Testis (tissue), 3 donors: ENCODE results near the gene ADH5. TPM values are rescaled to one million over a fixed set of nuclear protein-coding genes. Genes with fewer than 3 reads are reported as not detected.

ENCODE experiments used
- DNase-seq: peaks from one replicate; pipeline ENCODE4 v3.0.0-alpha.2; 2019
- H3K27ac ChIP-seq, 2 donors: fragments of 200-600 bp; sonication (generic); one replicate each; pipeline ENCODE4 v1.5.1; 2019
- H3K27me3 ChIP-seq: fragments of 200-600 bp; sonication (generic); one replicate; pipeline ENCODE4 v1.5.1; 2019
- H3K36me3 ChIP-seq: fragments of 200-600 bp; sonication (generic); one replicate; pipeline ENCODE4 v1.5.1; 2017; ENCODE audit warnings: low read depth; ENCODE audit errors: missing control alignments
- H3K4me1 ChIP-seq: fragments of 200-600 bp; sonication (generic); one replicate; pipeline ENCODE4 v1.5.1; 2019
- H3K4me3 ChIP-seq, 2 donors: fragments of 200-600 bp; sonication (generic); one replicate each; pipeline ENCODE4 v1.5.1; 2017 to 2019
- H3K9me3 ChIP-seq: fragments of 200-600 bp; sonication (generic); one replicate; pipeline ENCODE4 v1.5.1; 2017
- POLR2A ChIP-seq: fragments of 450-650 bp; IDR thresholded peaks from one replicate; pipeline ENCODE4 v1.6.1; 2017; ENCODE audit warnings: antibody characterized with exemption, mild to moderate bottlenecking, moderate library complexity
- WGBS, 2 donors: methylation state at CpG; one replicate each; pipeline ENCODE4 v1.1.5; 2018; 5-methylcytosine and 5-hydroxymethylcytosine counted together
- intact Hi-C: fragments of 100-400 bp; cut with DNase I; formaldehyde crosslinking; loops from one replicate; pipeline ENCODE4 v1.15.1; 2023; ENCODE audit warnings: low total_unique reads
- polyA plus RNA-seq: library from polyadenylated mRNA; stranded (reverse); fragments of 350-450 nt; fragmentation: Illumina TruSeq; extraction: RNeasy Lipid Tissue Mini Kit (QIAGEN cat#74804); gene quantifications from one replicate; pipeline ENCODE4 v1.2.3, GENCODE V29; 2014; ENCODE audit warnings: low read depth, low replicate concordance; ENCODE audit not compliant: insufficient read depth
- total RNA-seq, 2 donors: library from RNA; depleted of rRNA; stranded (reverse); fragments of >200 nt; gene quantifications; one replicate each; pipeline ENCODE4 v1.2.3, GENCODE V29; 2016
- TF ChIP-seq, protein P1 (sequence below), 3 experiments: fragments of 450-650 bp in 2 of 3; fragments of 200-600 bp in 1 of 3; sonication (generic) in 1 of 3; IDR thresholded peaks; one replicate each; pipeline ENCODE4 v1.5.1; 2016 to 2019; ENCODE audit warnings: antibody characterized with exemption in 3 of 3, mild to moderate bottlenecking in 2 of 3, moderate library complexity in 1 of 3

ADH5 gene
- total and polyA plus RNA-seq, 3 donors from 2014 or later: 111 to 122 (median 119) TPM

DNA sequence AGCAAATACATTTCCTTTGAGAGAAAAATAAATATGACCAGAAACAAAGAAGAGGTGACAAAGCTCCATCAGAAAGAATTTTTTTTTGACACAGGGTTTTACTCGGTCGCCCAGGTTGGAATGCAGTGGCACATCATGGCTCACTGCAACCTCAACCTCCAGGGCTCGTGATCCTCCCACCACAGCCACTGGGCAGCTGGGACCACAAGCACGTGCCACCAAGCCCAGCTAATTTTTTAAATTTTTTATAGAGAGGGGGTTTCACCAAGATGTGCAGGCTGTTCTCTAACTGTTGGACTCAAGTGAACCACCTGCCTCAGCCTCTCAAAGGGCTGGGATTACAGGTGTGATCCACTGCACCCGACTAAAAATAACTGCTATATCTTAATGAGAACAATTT is 10.3 kb downstream of the ADH5 start:
- no peak for DNase-seq
- WGBS, 2 donors: 71 to 73% methylated on average over 5 of the region's 5 CpGs
- intact Hi-C loops: no loop called here
- H3K9me3 ChIP-seq: no peaks in the 10 kb centered on the region
- no peaks in the 10 kb centered on the region for H3K36me3 ChIP-seq
- TF ChIP-seq POLR2A: no peak
- TF ChIP-seq, protein P1, sequence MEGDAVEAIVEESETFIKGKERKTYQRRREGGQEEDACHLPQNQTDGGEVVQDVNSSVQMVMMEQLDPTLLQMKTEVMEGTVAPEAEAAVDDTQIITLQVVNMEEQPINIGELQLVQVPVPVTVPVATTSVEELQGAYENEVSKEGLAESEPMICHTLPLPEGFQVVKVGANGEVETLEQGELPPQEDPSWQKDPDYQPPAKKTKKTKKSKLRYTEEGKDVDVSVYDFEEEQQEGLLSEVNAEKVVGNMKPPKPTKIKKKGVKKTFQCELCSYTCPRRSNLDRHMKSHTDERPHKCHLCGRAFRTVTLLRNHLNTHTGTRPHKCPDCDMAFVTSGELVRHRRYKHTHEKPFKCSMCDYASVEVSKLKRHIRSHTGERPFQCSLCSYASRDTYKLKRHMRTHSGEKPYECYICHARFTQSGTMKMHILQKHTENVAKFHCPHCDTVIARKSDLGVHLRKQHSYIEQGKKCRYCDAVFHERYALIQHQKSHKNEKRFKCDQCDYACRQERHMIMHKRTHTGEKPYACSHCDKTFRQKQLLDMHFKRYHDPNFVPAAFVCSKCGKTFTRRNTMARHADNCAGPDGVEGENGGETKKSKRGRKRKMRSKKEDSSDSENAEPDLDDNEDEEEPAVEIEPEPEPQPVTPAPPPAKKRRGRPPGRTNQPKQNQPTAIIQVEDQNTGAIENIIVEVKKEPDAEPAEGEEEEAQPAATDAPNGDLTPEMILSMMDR (IDR thresholded peaks at IDR 0.05): no peak
- H3K27me3 ChIP-seq: no peaks in the 10 kb centered on the region
- H3K4me3 ChIP-seq: no peak overlapping the region
- H3K4me1 ChIP-seq: peaks cover 19% of the 10 kb centered on the region
- H3K27ac ChIP-seq: peak overlapping the region in 1 of 2 donors; percentile 71

DNA sequence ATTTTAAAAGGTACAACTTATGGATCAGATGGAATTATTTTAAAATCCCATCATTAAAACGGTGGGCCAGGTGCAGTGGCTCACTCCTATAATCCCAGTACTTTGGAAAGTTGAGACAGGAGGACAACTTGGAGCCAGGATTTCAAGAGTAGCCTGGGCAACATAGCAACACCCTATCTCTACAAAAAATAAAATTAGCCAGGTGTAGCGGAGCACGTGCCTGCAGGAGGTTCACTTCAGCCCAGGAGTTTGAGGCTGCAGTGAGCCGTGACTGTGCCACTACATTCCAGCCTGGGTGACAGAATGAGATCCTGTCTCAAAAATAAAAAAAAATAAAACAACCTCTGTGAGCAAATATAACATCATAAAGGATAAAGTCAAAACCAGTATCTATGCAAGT is 11.4 kb downstream of the ADH5 start:
- Histone ChIP-seq H3K4me3 (no peak overlapping the region), H3K4me1 (peaks cover 12% of the 10 kb centered on the region), H3K36me3 (no peaks in the 10 kb centered on the region), H3K27me3 (no peaks in the 10 kb centered on the region), H3K27ac (no peak overlapping the region), H3K9me3 (no peaks in the 10 kb centered on the region)
- TF ChIP-seq, protein P1 (IDR thresholded peaks at IDR 0.05): no peak
- TF ChIP-seq POLR2A: no peak
- intact Hi-C loops: no loop called here
- 86 to 89% methylated on average over 4 of the region's 4 CpGs for WGBS, 2 donors
- DNase-seq: no peak

DNA sequence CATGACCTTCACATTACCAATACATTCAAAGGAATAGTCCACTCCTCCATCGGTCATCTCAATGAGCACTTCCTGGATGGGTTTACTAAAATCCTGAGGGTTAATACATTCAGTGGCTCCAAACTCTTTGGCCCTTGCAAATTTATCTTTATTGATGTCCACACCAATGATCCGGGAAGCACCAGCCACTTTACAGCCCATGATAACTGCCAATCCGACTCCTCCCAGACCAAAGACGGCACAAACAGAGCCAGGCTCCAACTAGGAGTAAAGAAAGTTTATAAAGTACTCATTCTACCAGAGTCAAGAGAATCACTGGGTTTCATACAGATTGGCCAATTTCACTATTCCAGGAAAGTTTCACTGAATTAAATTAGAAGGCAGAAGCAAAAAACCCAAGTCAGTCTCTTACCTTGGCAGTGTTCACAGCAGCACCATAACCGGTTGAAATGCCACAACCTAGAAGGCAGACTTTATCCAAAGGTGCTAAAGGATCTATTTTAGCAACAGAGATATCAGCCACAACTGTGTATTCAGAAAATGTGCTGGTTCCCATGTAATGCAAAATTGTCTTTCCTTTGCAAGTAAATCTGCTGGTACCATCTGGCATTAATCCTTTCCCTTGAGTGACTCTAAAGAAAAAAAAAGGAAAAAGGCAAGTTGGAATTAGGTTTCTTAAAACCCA is 12.2 kb downstream of the ADH5 start:
- no peak for DNase-seq
- TF ChIP-seq, protein P1 (IDR thresholded peaks at IDR 0.05): no peak
- TF ChIP-seq POLR2A: no peak
- H3K36me3 ChIP-seq: no peaks in the 10 kb centered on the region
- H3K9me3 ChIP-seq: no peaks in the 10 kb centered on the region
- no peak overlapping the region for H3K4me3 ChIP-seq
- WGBS, 2 donors: 87 to 89% methylated on average over 5 of the region's 5 CpGs
- intact Hi-C loops: no loop called here
- H3K4me1 ChIP-seq: peaks cover 12% of the 10 kb centered on the region
- H3K27ac ChIP-seq: no peak overlapping the region
- H3K27me3 ChIP-seq: no peaks in the 10 kb centered on the region

DNA sequence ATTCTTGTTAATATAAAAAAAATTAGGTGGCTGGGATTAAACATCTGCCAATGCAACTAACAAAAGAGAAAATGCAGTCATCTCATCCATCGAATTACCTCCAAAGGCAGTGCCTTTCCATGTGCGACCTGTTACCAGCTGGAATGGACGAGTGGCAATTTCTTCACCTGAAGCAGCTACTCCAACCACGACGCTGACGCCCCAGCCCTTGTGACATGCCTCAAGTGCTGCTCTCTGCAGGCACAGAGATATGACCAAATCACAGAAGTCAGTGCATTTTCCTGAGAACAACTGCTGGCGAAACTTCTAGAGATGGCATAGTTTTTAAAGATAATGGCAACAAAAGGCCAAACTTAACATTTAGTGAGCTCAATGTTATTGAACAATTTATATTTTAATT is 13.8 kb downstream of the ADH5 start:
- 91 to 94% methylated on average over 7 of the region's 7 CpGs for WGBS, 2 donors
- DNase-seq: no peak
- TF ChIP-seq, protein P1 (IDR thresholded peaks at IDR 0.05): no peak
- no peak for TF ChIP-seq POLR2A
- no peak overlapping the region for H3K4me3 ChIP-seq
- no peak overlapping the region for H3K27ac ChIP-seq
- peaks cover 4% of the 10 kb centered on the region for H3K4me1 ChIP-seq
- no peaks in the 10 kb centered on the region for H3K36me3 ChIP-seq
- H3K27me3 ChIP-seq: no peaks in the 10 kb centered on the region
- no peaks in the 10 kb centered on the region for H3K9me3 ChIP-seq
- intact Hi-C loops: no loop called here

DNA sequence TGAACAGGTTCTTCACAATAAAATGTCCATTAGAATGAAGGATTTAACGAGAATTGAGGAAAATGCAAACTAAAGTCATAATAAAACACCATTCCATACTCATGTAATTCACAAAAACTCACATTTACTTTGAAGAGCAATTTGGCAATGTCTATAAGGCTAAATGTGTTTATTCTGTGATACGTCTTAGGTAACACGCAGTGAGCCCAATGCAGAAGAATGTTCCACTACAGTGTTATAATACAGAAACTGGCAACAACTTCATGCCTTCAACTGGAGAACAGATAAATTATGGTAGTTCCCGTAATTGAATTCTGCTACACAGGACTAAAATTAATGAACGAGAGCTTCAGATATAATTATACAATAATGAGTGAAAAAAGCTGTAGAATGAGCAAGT is 17.4 kb downstream of the ADH5 start:
- no peaks in the 10 kb centered on the region for H3K27me3 ChIP-seq
- TF ChIP-seq, protein P1 (IDR thresholded peaks at IDR 0.05): no peak
- no peak for TF ChIP-seq POLR2A
- H3K9me3 ChIP-seq: no peaks in the 10 kb centered on the region
- no peak overlapping the region for H3K27ac ChIP-seq
- intact Hi-C loops: no loop called here
- H3K36me3 ChIP-seq: no peaks in the 10 kb centered on the region
- DNase-seq: no peak
- WGBS, 2 donors: 87 to 89% methylated on average over 5 of the region's 5 CpGs
- H3K4me1 ChIP-seq: no peaks in the 10 kb centered on the region
- H3K4me3 ChIP-seq: no peak overlapping the region
